OCI-LY3 (cell line): ENCODE data around the gene NLRC5.

Source experiments
- EZH2phosphoT487 ChIP-seq: fragments of 200-600 bp; shearing (Covaris generic); IDR thresholded peaks from 2 replicates; pipeline ENCODE4 v1.6.1; 2018; ENCODE audit warnings: antibody characterized with exemption, mixed run types, low read depth
- TF ChIP-seq, protein P1 (sequence below): fragments of 200-600, 300-600 bp; sonication (generic); IDR thresholded peaks from 2 replicates; pipeline ENCODE4 v1.5.1; 2014; ENCODE audit warnings: antibody characterized with exemption, low read length, low read depth

GRCh38 chr16:57066625-57067024 lies 77.3 kb downstream of the NLRC5 start:
- TF ChIP-seq, protein P1, sequence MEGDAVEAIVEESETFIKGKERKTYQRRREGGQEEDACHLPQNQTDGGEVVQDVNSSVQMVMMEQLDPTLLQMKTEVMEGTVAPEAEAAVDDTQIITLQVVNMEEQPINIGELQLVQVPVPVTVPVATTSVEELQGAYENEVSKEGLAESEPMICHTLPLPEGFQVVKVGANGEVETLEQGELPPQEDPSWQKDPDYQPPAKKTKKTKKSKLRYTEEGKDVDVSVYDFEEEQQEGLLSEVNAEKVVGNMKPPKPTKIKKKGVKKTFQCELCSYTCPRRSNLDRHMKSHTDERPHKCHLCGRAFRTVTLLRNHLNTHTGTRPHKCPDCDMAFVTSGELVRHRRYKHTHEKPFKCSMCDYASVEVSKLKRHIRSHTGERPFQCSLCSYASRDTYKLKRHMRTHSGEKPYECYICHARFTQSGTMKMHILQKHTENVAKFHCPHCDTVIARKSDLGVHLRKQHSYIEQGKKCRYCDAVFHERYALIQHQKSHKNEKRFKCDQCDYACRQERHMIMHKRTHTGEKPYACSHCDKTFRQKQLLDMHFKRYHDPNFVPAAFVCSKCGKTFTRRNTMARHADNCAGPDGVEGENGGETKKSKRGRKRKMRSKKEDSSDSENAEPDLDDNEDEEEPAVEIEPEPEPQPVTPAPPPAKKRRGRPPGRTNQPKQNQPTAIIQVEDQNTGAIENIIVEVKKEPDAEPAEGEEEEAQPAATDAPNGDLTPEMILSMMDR, result no peak
- TF ChIP-seq EZH2phosphoT487, result no peak
